Measurements from ENCODE around the gene DLG2.

DLG2 gene

DNA sequence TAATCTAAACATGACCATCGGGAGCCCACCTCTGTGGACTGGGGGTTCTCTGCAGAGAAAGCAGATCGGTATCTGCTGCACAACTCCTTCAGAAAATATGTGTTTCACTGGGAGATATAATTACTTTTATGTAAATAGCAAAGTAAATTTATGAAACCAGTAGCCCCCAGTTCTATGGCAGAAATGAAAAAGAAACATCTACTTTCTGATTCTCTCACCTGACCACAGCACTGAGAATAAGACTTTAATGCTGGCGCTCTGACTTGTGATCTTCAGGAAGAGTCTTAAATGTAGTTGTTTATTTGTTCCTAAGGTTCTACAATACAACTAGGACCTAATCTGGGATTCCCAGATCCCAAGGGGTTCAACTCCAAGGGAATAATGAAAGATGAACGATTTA is 518.0 kb downstream of the DLG2 start:
- DNase-seq (ENCODE audit: low spot score), result no peak

DNA sequence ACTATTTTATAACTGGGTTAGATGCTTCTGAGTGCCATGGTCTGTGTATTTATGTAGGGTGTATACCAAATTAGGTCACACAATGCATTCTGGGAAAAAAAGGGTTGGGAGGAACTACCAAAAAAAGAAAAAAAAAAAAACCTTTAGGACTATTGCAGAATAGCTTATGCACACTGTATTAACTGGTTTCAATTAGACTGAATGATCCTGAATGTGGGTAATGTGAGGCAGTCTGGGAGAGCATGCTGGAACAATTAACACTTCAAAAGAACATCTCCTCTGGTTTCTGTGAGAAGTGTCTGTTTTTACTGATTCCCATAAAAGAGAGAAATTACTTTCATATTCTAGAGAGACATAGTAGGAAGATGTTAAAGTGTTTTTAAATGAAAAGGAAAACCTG is 521.3 kb downstream of the DLG2 start:
- DNase-seq (ENCODE audit: low spot score), result no peak

DNA sequence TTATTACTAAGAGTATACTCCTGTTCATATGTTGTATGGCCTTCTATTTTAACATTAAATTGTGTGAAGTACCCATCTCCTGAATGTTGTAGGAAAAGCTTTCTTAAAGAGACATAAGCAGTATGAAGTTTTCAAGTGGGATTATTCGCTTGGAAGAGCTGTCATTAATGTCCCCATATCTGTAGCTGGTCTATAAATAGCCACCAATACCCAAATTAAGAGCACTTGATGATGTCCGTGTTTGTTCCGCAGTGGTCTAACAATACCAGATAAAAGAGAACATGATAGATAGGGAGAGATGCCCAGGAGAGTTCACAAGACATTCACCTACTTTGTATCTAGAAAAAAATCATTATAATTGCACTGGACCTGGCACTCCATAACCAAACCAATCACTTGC is 527.6 kb downstream of the DLG2 start:
- DNase-seq (ENCODE audit: low spot score), result no peak

DNA sequence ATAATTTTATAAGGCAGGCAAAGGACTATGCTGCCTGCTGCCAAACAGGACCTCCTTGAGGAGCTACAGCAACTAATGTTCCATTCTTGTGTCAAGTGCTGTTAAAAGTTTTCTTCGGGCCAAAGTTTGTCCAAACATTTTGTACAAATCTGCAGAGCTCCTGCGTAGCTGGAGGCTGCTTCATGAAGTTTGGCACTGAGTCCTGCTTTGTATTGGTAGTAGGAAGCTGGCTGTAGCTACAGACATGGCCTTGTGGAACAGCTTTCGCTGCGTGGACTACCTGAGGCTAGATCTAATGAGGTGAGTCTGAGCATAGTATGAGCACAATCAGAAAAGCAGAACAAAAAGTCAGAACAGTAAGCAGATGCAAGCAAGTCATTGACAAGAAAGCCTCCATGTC is 528.1 kb downstream of the DLG2 start:
- no peak for DNase-seq (ENCODE audit: low spot score)

DNA sequence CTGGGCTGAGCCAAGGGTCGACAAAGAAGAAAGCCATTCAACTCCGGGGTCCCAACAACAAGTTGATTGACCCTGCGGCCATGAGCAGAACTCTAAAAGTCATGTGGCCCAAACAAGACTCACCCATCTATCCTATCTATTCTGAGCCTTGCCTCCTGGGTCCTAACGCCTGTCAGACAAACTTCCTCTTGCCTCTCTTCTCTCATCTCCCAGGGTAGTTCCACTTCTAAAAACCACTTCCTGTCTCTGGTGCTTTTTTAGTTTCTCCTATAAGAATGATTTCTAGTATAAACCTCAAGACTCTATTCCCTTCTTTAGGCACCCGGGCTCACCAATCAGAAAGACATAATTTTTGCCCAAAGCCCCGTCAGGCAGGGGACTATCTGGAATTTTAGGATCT is 530.2 kb downstream of the DLG2 start:
- no peak for DNase-seq (ENCODE audit: low spot score)

DNA sequence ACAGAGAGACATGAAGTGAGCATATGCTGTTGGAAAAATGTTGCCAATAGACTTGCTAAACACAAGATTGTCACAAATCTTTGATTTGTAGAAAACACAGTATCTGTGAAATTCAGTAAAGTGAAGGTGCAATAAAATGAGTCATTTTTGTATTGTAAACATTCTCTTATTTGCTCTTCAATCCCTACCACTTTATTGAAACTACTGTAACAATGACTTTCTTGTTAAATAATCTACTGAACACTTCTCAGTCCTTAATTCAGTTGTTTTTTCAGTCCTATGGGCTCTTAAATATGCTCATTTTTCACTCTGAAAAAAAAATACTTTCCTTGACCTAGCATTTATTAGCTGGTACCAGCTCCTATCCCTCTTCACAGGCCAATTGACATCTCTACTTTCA is 531.9 kb downstream of the DLG2 start:
- DNase-seq (ENCODE audit: low spot score), result no peak

DNA sequence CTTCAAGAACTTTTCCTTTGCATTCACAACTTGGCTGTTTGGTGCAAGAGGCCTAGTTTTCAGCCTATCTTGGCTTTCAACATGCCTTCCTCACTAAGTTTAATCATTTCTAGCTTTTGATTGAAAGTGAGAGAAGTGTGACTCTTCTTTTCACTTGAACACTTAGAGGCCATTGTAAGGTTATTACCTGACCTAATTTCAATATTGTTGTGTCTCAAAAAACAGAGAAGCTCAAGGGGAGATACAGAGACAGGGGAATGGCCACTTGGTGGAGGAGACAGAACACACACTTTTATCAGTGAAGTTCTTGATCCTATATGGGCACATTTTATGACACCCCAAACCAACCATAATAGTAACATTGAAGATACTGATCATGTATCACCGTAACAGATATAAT is 532.3 kb downstream of the DLG2 start:
- no peak for DNase-seq (ENCODE audit: low spot score)

DNA sequence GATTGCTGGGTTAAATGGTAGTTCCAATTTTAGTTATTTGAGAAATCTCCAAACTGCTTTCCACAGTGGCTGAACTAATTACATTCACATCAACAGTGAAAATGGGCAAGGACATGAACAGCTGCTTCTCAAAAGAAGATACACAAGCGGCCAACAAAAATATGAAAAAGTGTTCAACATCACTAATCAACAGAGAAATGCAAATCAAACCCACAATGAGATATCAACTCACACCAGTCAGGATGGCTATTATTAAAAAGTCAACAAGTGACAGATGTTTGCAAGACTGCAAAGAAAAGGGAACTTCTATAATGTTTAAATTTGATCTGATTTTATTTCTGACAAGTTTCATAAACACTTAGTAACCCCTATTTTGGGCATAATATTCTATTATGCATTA is 537.5 kb downstream of the DLG2 start:
- no peak for DNase-seq (ENCODE audit: low spot score)

DNA sequence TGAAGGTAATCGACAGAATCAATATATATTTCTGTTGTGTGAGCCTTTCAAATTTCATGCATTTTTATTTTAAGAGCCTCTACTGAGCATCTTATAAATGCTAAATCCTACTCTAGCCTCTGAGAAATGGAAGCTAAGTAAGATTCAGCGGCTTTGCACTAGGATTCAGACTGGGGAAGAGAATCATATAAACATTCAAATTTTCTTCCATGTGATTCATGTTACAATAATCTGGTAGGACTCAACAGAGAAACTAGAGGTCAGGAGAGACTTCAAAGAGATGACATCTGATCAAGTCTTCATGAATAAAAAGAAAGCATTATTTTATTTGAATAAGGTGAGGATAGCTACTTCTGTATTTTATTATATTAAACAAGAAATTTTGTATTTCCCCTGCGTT is 538.9 kb downstream of the DLG2 start:
- DNase-seq (ENCODE audit: low spot score), result peak; percentile 16

DNA sequence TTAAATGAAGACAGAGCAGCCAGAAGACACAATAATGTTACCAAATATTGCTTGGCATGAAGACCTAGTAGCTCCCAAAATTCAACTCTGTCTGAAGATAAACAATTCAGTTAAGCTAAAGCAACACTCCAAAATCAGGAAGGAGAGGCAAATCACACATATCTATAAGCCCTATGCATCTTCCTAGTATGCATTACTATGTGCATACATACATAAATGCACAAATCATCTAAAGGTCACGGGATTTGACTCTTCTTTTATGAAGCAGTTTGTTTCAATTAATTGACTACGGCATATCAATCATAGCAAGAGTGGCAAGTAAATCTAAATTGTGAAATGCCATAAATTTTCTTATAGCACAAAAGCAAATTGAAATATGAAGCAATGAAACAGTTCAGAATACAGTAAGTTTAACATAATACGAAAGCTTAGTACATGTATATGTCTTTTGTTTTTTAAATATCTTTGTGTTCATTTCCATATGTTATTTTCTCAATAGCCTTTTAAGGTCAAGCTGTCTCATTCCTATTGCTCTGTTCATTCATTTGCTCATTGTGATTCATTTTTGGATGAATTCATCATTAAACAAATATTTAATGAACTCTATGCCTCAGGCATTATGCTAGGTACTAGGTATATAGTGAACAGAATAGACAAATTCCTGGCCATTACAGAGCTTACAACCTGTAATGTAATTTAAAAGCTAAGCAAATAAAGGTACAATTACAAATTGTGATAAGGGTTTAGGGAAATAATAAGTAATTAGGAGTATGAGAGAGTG is 540.5 kb downstream of the DLG2 start:
- DNase-seq (ENCODE audit: low spot score), result peak; percentile 3

DNA sequence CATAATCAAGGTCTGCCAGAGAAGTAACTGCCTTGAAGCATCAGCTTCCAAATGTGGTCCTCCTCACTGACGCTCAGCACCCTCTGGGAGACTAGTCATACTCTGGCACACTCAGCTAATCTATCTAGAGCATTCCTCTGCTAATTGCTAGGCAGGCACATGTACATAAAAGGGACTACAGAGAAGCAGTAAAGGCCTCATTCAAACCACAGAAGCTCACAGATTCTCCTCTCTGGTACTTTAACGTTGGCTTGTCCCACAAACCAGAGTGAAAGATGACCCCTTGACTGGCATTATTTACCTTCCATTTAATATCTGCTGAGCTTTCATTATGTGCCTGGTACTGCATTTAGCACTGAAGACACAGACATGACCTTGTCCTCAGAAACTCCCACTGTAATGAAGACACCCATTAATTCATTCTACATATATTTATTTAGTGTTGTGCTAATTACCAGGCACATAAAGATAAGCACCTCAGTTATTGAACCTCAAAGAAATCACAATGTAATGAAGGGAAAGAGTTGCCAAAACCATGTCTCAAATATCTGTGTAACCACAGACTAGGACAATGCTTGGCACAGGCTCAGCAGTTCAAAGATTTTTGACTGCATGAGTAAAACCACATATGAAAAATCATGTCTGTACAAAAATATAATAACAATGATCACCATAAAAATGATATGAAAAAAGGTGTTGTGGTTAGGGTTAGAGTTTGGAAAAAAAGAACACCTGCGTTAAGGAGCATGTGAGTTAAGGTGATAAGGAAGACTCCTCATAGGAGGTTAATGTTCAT is 550.4 kb downstream of the DLG2 start:
- DNase-seq (ENCODE audit: low spot score), result peak; percentile 3

DNA sequence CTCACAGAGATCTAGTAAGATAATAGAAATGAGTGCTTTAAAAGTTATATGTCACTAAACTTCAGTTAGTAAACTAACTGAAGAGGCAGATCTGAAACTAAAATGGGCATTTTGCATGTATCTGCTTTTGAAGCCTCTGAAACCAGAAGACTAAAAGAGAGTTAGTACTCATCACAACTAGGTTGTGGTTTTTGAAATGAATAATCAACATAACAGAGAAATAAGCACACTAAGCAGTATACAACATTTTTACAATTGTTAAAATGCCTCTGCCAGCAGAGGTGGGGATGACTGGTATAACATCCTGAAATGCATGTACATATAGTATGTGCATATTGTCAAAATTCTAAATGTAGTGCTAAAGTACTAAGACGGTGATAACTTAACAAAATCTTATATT is 564.5 kb downstream of the DLG2 start:
- DNase-seq (ENCODE audit: low spot score), result no peak

DNA sequence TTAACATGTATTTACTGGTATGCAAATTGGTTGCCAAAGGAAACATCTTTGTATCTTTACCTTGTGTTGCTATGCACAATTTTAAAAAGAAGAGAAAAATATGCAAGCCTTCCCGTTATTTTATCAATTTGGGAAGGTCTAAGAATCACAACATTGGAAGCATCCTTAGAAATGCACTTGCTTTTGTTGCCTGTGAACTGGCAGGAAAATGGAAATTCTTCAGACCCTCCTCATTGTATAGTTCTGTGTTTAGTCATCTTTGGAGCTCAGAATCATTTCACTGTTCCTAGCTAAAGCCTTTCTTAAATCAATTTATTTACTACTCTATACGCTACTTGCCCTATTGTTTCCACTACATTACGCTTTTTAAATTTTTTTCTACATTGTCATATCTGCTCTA is 574.5 kb downstream of the DLG2 start:
- no peak for DNase-seq (ENCODE audit: low spot score)

DNA sequence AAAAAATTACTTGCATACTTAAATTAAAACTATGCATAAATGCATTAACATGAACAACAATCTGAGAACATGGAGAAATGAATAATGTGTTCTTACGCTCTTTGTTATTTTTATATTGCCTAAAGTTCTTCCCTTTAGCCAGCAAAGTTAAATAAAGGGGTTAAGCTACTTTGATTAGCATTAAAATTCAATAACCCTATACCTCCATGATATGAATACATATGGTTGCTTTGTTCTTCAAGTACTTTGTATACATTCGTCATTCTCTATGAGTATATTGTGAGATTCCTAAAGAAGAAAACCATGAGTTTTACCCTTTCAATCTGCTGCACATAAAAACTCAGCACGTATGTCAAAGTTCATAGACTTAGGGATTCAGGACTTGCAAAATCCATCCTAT is 578.3 kb downstream of the DLG2 start:
- no peak for DNase-seq (ENCODE audit: low spot score)

DNA sequence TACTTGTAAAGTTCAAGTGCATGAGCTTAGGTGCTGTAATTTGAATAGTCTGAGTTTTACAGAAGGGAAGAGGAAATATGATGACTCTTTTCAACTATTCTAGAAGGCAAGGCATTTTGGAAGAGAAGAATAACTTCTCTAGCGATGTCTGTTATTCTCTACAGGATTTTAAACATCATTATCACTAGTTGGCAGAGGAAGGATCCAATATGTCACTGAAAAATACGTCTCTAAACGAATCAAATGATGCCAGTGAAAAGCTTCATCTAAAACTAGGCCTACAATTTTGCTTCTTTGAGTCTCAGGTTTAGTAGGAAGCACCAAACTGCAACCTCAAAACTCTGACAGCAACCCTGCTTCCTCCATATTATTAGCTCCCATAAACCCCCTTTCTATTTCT is 581.4 kb downstream of the DLG2 start:
- no peak for DNase-seq (ENCODE audit: low spot score)

DNA sequence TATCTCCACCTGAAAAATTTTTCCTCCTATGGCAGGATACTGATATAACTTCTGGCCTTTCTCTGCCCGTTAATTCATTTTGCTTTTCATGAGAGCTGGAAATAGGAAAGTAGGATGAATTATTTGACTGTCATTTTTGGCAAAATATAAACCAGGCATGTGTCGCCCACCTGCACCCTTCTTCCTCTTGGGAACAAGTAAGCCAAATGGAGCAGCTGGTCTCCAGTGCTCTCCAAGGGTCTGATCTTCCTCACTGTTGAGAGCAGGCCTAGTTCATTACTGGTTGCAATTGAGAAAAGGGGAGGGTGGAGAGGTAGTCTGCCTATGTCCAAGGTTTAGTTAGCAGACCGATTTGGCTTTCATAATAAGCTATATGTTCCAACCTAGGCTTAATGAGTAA is 582.2 kb downstream of the DLG2 start:
- DNase-seq (ENCODE audit: low spot score), result no peak

DNA sequence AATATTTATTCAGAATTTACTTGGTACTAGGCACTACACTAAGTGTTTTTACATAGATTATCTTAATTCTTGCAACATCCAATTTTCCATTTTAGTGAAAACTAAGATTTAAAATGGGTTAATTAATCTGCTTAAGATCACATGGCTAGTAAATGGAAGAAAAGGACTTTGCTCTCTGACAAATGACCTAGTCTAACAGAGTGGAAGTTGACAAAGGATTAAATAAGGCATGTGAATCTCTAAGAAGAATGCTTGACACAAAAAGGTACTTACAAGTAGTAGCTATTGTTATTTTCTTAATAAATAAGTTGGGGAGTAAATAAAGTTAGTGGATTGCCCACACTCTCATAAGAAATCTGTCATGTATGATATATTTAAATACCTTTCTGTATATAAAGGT is 584.8 kb downstream of the DLG2 start:
- DNase-seq (ENCODE audit: low spot score), result no peak

DNA sequence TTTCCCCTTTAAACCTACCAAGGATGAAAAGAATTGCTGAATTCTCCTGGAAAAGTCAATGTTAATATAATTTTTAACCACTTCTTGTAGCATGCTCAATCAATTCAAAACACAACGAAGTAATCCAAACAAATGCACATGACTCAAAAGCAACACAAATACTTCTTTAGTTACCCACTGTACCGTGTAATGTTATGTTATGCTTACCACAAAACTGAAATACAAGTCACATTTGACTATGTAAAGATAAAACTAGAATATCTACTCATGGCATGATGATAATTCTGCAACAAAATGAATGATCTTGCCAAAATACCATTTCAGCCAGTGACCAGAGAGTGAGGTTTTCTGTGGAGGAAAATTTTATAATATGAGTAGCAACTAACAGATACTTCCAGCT is 587.0 kb downstream of the DLG2 start:
- DNase-seq (ENCODE audit: low spot score), result no peak

DNA sequence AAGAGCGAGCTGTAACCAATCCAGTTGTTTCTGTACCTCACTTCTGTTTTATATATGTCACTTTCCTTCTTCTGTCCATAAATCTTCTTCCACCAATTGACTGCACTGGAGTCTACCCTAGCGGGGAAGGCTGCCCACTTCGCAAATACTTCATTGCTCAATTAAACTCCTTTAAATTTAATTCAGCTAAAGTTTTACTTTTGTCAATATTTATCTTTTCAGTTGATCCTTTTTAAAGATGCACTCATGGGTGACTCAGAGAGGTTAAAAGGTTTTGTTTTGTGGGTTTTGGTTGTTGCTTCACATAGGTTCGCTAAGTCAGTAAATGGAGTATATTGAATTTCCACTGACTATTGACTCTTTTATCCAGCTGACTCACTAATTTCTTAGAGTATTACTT is 597.2 kb downstream of the DLG2 start:
- peak; percentile 5 for DNase-seq (ENCODE audit: low spot score)

DNA sequence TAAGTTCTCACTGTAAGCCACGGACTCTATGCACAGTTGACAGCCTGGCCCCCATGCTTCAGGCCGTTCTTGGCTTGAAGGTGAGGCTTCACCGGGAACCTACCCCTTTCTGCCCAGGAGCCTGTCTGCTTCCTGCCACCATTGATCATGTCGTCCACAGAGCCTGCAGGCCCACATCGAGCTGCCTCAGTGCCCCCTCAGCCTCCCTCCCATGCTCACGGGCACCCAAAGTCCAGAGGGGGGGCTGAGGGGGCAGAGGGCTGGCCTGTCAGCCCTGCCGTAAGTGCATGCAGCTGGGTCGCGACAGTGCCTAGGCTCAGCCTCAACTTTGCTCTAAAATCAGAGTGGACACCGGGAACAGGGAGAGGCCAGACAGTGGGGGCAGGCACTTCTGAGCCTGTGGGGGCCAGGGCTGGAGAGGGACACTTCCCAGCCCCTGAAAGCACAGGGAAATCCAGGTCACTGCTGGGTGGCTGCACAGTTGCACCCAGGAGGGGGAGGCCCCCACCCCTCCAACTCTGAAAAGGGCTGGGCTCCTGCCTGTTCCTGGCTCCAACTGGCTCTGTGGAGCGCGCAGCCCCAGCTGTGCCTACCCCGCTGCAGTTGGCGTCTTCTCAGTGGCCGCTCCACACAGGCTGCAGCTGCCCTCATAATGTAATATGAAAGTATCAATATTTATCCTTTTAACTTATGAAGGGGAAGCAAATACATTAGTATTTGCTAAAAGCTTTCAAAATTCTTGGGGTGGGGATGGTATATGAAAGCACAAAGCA is 598.6 kb downstream of the DLG2 start:
- no peak for DNase-seq (ENCODE audit: low spot score)

DNA sequence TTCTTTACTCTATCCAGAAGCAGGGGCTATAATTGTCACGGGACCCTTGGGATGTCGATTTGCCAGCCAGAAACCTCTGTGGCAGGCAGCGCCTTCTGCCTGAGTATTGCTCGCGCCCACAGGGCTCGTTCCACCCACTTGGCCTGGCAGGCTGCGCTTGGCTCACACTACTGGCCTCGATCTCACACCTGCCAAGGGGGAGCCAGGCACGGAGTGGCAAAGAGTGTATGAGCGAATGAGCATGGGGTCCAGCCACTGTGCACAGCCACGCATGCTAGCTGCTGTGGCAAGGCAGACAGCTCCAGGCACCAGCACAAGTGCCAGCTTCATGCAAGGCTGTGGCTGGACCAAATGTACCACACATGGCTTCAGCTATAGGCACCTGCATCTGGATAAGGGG is 599.8 kb downstream of the DLG2 start:
- no peak for DNase-seq (ENCODE audit: low spot score)

DNA sequence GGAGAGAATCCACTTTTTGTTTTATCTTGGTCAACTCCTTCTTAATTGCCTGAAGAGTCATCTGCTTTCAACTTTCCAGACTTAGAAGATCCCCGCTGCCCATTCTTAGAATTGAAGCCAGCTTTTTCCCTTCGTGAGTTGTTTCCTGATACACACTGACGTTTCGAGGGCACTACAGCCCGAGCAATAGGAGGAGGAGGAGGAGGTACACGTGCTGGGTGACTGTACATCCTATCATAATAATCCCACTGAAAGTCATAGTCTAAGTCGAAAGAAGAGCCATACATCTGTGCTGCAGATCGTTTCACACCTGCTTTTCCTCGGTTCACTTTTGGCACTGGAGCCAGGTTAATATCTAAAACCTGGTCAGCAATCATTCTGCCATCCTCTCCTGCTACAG is 606.1 kb downstream of the DLG2 start:
- DNase-seq (ENCODE audit: low spot score), result no peak

DNA sequence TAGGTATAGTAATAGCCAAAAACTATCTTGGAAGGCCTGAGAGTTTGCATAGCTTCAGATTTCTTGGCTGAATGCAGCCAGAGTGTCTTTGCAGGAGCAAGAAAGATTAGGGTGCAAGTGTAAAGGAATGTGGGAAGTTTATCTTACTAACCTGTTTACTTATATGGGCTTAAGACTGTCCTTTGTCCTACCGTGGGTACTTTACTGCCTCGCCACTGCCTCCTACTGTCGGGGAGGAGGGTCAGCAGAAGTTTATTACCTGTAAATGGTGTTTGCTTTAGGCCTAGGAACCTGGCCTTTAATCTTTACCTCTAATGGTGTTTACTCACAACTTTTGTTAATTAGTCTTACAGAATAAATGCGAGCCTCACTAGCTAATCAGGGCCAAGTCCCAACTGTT is 633.8 kb downstream of the DLG2 start:
- DNase-seq (ENCODE audit: low spot score), result peak; percentile 5
